ENCODE results near the gene NCOR2. TPM values are rescaled to one million over a fixed set of nuclear protein-coding genes. Genes with fewer than 3 reads are reported as not detected.

NCOR2 gene
- 209 TPM for polyA plus RNA-seq (2013, experiment 1 of 2; ENCODE audit: insufficient read length)
- 224 TPM for polyA plus RNA-seq (2013, experiment 2 of 2; ENCODE audit: insufficient read length)

GRCh38 chr12:124566997-124567672 is at the start of gene NCOR2:
Gene NCOR2, minus strand, starts transcription at chr12:124567612. Its CDS starts 72,361 bp downstream, at chr12:124495251.
- DNase-seq: no peak

- DNase-seq: no peak
Observed at GRCh38 chr12:124616394-124617221, 49.2 kb upstream of the NCOR2 start.

- no peak for DNase-seq
Observed at GRCh38 chr12:124614512-124615292, 47.3 kb upstream of the NCOR2 start.

- peak; percentile 81 for DNase-seq
Observed at GRCh38 chr12:124613151-124613585, 45.8 kb upstream of the NCOR2 start.

GRCh38 chr12:124612410-124612680 is 44.9 kb upstream of the NCOR2 start:
- no peak for DNase-seq

DNA sequence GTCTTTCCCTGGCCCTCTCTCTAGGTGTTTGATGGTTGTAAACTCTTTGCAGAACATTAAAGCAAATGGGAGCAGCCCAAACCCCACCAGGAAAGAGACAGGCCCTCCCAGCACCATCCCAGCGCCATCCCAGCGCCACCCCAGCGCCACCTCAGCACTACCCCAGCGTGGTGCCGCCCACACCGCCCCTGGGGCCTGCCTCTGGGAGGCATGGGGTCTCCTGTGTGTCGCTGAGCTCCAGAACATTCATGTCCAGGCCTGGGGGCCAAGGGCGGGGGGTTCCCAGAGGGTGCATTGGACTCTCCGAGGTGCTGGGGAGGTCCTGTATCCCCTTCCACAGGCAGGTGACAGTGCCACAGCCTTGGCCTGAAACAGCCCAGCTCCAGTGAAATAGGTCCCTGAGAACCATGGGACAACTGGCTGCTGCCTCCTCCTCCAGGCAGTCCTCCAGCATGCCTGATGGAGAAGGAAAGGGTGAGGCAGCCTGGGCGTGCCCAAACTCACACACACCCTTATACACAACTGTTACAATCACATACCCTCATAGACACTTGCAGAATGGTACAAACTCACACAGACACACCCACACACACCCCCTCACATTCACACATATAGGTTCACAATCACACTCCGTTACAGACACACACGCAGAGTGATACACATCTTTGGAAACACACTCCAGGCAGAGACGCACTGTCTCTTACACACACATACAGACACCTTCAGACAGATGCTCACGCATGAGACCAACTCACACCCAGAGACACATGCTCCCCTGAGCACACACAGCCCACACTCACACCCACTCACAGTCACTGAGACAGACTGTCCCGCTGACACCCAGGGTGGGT is 44.4 kb upstream of the NCOR2 start:
- DNase-seq: no peak

DNA sequence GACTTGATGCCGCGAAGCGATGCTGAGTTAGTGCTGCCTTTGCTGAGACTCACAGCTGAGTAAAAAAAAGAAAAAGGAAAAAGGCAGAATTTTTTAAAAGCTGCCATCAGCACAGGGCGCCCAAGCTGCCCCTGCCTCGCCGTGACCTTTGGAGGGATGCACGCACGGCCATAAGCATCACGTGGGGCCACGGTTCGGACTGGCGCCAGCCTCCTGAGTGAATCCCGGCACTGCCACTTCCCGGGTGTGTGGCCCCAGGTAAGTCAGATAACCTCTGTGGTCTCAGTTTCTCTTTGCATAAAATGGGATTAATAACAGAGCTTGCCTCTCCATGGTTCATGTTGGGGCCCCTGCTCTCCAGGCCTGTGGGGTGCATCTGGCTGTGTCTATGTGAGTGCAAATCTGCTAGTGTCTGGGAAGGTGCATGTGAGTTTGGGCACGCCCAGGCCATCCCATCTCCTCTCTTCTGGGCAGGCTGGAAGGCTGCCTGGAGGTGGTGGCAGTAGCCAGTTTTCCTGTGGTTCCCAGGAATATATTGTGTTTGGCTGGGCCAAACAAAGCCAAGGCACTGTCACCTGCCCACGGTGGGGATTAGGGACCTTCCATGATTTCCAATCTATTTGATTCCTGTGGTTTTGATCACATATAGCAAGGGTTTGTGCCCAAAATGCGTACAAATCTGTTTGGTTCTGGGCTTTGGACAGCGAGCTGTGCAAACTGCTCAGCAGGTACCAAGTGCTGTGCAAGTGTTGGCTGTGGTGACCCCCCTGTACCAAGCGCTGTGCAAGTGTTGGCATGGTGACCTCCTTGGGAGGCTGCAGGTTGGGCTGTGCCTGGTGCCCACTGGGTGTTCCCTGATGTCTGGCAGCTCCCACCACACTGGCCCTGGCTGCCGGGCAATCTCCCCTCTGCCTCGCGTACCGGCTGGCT is 43.5 kb upstream of the NCOR2 start:
- DNase-seq: no peak

GRCh38 chr12:124610021-124610612 is 42.7 kb upstream of the NCOR2 start:
- DNase-seq: no peak

GRCh38 chr12:124609041-124609989 is 41.9 kb upstream of the NCOR2 start:
- peak; percentile 53 for DNase-seq

DNA sequence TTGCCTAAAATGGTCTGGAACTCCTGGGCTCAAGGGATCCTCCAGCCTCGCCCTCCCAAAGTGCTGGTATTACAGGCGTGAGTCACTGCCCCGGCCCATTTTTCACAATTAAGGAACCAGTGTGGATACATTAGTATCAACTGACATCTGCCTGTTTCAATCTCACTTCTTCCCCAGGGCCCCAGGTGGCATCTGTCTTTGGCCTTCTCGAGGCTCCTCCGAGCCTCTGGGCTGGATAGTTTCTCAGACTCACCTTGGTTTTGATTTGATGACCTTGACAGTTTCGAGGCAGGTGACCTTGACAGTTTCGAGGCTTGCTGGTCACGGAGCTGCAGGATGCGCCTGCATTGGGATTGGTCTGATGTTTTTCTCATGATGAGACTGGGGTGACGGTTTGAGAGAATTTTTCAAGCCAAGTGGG is 41.0 kb upstream of the NCOR2 start:
- DNase-seq: no peak

GRCh38 chr12:124607681-124608425 is 40.4 kb upstream of the NCOR2 start:
- DNase-seq: no peak

- DNase-seq: no peak
Observed at GRCh38 chr12:124605883-124606774, 38.7 kb upstream of the NCOR2 start.

GRCh38 chr12:124605150-124605882 is 37.9 kb upstream of the NCOR2 start:
- DNase-seq: no peak

DNA sequence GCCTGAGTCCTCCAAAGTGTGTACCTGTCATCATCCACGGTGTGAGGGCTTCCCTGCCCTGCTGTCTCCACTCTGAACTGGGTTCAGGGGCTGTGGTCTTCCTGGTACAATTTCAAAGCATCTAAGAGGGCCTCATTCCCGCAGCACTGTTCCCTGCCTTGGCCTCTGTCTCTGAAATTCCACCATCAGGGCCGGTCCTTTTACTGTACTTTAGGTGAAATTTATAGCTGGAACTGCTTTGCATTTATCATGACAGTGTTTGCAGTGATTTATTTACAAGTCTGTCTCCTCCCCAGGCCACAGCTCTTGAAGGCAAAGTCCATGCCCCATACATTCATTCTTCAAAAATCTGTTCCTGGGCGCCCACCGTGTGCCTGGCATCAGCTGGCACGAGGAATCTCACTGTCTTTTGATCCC is 36.9 kb upstream of the NCOR2 start:
- DNase-seq: no peak

- peak; percentile 83 for DNase-seq
Observed at GRCh38 chr12:124603831-124604251, 36.4 kb upstream of the NCOR2 start.

- peak; percentile 57 for DNase-seq
Observed at GRCh38 chr12:124603100-124603541, 35.7 kb upstream of the NCOR2 start.

DNA sequence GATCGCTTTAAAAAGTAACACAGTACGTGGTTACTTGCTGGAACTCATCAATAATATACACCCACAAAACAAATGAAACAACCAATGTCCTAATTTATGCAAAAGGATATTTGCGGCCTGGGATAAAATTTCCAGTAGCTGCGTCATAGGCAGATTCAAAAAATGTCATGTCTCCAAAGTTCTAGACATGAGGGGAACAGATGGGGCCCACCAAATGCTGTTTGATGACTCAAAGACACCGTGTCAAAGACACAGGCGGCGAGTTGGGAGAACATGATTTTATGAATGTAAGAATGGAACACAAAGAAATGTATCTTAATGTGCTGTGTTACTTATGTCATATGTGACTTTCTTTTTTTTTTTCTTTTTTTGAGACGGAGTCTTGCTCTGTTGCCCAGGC is 34.3 kb upstream of the NCOR2 start:
- DNase-seq: peak; percentile 96
